PC-9 (cell line): ENCODE results near the gene P4HB. TPM values are rescaled to one million over a fixed set of nuclear protein-coding genes. Genes with fewer than 3 reads are reported as not detected.

Experiments used
- BruUV-seq: library from RNA; stranded (reverse); fragments of 400-500 nt; replicated peaks from 2 replicates; lab custom pipeline; 2021; lab: Mats Ljungman, UMichigan
- CTCF ChIA-PET: fragments of 300-600 bp; sonication (Branson Sonifier 250); formaldehyde crosslinking; loops from one replicate; lab custom pipeline; 2022; ENCODE audit warnings: antibody characterized with exemption; lab: Charles Lee
- POLR2A ChIA-PET: fragments of 300-600 bp; sonication (Branson Sonifier 250); formaldehyde crosslinking; loops from one replicate; lab custom pipeline; 2022; ENCODE audit warnings: antibody characterized with exemption; ENCODE audit not compliant: unreplicated experiment; lab: Charles Lee
- DNase-seq, 2 experiments: peaks; one replicate each; pipeline versions ENCODE4 v3.0.0 to v3.0.0-alpha.2; 2015 to 2022; ENCODE audit warnings: mixed read lengths in 1 of 2
- H2AFZ ChIP-seq: fragments of 200-600 bp; sonication (generic); 2 replicates; pipeline ENCODE4 v1.8.1; 2017; ENCODE audit warnings: antibody characterized with exemption
- H3F3A ChIP-seq: fragments of 200-600 bp; sonication (generic); 2 replicates; pipeline ENCODE4 v1.8.1; 2017; ENCODE audit warnings: antibody characterized with exemption, mild to moderate bottlenecking, low read depth; ENCODE audit not compliant: insufficient read depth
- H3K27ac ChIP-seq: fragments of 200-600 bp; sonication (generic); 2 replicates; pipeline ENCODE4 v1.6.1; 2016; ENCODE audit warnings: mixed run types
- H3K27me3 ChIP-seq: fragments of 200-600 bp; sonication (generic); 2 replicates; pipeline ENCODE4 v1.6.1; 2016; ENCODE audit warnings: low read depth, mixed run types; ENCODE audit not compliant: insufficient read depth
- H3K36me3 ChIP-seq: fragments of 200-600 bp; sonication (generic); 2 replicates; pipeline ENCODE4 v1.6.1; 2016; ENCODE audit warnings: low read depth, mixed run types
- H3K4me1 ChIP-seq: fragments of 200-600 bp; sonication (generic); replicated peaks from 2 replicates; pipeline ENCODE4 v1.6.1; 2016; ENCODE audit warnings: mixed run types; ENCODE audit not compliant: insufficient read depth
- H3K4me2 ChIP-seq: fragments of 200-600 bp; sonication (generic); 2 replicates; pipeline ENCODE4 v1.6.1; 2017; ENCODE audit warnings: mixed run types
- H3K4me3 ChIP-seq: fragments of 200-600 bp; sonication (generic); 2 replicates; pipeline ENCODE4 v1.6.1; 2016; ENCODE audit warnings: mixed run types
- H3K79me2 ChIP-seq: fragments of 200-600 bp; sonication (generic); 2 replicates; pipeline ENCODE4 v1.6.1; 2017; ENCODE audit warnings: low read depth, mixed run types
- H3K9me2 ChIP-seq: fragments of 200-600 bp; sonication (generic); 2 replicates; pipeline ENCODE4 v1.8.1; 2017; ENCODE audit warnings: mild to moderate bottlenecking; ENCODE audit not compliant: insufficient read depth
- H3K9me3 ChIP-seq: fragments of 200-600 bp; sonication (generic); 2 replicates; pipeline ENCODE4 v1.8.1; 2016; ENCODE audit warnings: low read depth; ENCODE audit not compliant: insufficient read depth
- H4K20me1 ChIP-seq: fragments of 200-600 bp; sonication (generic); 2 replicates; pipeline ENCODE4 v1.8.1; 2017; ENCODE audit not compliant: insufficient read depth
- EZH2 ChIP-seq: fragments of 200-600 bp; sonication (generic); IDR thresholded peaks from 2 replicates; pipeline ENCODE4 v1.8.0; 2017; ENCODE audit warnings: antibody characterized with exemption, low read depth
- intact Hi-C: fragments of 100-400 bp; cut with micrococcal nuclease; formaldehyde crosslinking; loops from one replicate; pipeline ENCODE4 v1.10.0; 2022; ENCODE audit not compliant: unreplicated experiment
- total RNA-seq: library from RNA; stranded (reverse); gene quantifications from 2 replicates; pipeline ENCODE4 v1.2.3, GENCODE V29; 2021
- TF ChIP-seq, protein P1 (sequence below): fragments of 200-600 bp; sonication (generic); conservative IDR thresholded peaks from 2 replicates; pipeline ENCODE4 v1.6.1; 2017; ENCODE audit warnings: mixed run types, antibody characterized with exemption, mild to moderate bottlenecking, moderate library complexity

The P4HB gene
- total RNA-seq, 1 experiment from 2014 or later = 636 TPM

DNA sequence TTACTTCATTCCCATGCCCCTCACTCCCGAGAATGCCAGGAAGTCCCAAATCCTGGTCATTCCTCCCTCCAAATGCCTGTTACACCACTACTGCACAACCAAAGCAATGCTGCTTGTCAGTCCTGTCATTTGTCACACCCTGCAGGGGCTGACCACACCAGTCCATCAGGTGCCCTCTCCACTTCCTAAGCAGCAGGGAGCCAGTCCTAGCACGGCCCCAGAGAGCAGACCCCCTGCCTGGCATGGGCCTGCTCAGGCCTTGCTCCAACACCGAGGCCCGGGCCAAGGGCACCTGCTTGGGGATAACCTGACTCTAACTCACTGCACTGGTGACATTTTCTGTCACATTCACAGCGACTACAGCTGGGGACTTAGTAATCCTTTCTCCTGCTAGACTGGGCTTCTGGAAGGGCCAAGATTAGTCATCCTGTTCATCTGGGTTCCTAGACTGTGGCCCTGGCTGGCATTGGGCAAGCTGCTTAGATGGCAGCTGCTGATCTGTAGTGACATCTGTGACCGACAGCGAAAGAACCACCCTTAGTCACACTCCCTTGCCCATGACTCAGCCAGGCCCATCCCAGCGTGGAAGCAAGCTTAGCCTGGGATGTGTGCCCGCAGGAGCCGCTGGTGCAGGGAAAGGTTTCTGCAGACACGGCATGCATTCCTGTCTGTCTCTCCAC lies 25.7 kb upstream of the P4HB start:
- intact Hi-C loops = loop anchor here (1.0 kb wide), 3 partner anchors 24 to 40 kb away; no protein-coding TSS in a partner anchor
- POLR2A ChIA-PET = interaction anchor here (0.5 to 0.8 kb wide), 5 partner anchors 9 to 106 kb away, joined by 3 to 30 read pairs (median 6); partner anchors contain the start of gene MCRIP1
- CTCF ChIA-PET = interaction anchor here (0.6 kb wide), 1 partner anchor 649 kb away, joined by 6 read pairs; no protein-coding TSS in a partner anchor
- H2AFZ ChIP-seq = no peak overlapping the region
- no TSS peak for BruUV-seq
- peaks cover 12% of the 10 kb centered on the region for H4K20me1 ChIP-seq
- no peak overlapping the region for H3K4me3 ChIP-seq
- H3K27me3 ChIP-seq = no peaks in the 10 kb centered on the region
- peak overlapping the region; percentile 46 for H3K4me2 ChIP-seq
- H3K9me2 ChIP-seq = no peaks in the 10 kb centered on the region
- no peaks in the 10 kb centered on the region for H3K36me3 ChIP-seq
- no peaks in the 10 kb centered on the region for H3K9me3 ChIP-seq
- DNase-seq = peak; percentile 93 to 96
- H3K79me2 ChIP-seq = peaks cover 45% of the 10 kb centered on the region
- peaks cover 39% of the 10 kb centered on the region for H3F3A ChIP-seq
- H3K27ac ChIP-seq = 0 out of 2 replicates have a peak overlapping the region, but pooled peaks have one; percentile 51
- TF ChIP-seq, protein P1, sequence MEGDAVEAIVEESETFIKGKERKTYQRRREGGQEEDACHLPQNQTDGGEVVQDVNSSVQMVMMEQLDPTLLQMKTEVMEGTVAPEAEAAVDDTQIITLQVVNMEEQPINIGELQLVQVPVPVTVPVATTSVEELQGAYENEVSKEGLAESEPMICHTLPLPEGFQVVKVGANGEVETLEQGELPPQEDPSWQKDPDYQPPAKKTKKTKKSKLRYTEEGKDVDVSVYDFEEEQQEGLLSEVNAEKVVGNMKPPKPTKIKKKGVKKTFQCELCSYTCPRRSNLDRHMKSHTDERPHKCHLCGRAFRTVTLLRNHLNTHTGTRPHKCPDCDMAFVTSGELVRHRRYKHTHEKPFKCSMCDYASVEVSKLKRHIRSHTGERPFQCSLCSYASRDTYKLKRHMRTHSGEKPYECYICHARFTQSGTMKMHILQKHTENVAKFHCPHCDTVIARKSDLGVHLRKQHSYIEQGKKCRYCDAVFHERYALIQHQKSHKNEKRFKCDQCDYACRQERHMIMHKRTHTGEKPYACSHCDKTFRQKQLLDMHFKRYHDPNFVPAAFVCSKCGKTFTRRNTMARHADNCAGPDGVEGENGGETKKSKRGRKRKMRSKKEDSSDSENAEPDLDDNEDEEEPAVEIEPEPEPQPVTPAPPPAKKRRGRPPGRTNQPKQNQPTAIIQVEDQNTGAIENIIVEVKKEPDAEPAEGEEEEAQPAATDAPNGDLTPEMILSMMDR = no peak
- no peak for TF ChIP-seq EZH2
- H3K4me1 ChIP-seq = peaks cover 27% of the 10 kb centered on the region

DNA sequence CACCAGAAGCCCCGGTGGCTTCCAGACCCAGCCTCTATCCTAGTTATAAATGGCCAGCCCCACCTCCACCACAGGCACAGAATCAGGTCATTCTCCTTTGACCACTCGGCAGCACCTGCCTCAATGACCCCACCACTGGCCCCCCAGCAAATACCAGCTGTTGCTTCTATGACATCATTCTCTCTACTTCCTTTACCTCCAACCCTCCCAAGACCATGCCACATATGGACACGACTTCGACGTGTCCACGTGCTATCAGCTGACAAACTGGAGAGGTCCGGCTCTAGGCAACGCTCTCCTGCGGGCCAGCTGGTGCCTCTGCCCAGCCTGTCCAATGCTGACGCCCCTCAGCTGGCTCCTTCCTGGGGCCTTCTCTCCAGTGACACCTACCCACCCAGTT lies 25.1 kb upstream of the P4HB start:
- H3K36me3 ChIP-seq = no peaks in the 10 kb centered on the region
- no peaks in the 10 kb centered on the region for H3K27me3 ChIP-seq
- ChIA-PET POLR2A (interaction anchor here (0.6 to 0.8 kb wide), 3 partner anchors 9 to 52 kb away, joined by 3 to 30 read pairs (median 6); partner anchors contain the start of gene MCRIP1), CTCF (no interaction called here)
- H3K4me3 ChIP-seq = no peak overlapping the region
- intact Hi-C loops = no loop called here
- DNase-seq = no peak
- BruUV-seq = no TSS peak
- H3K27ac ChIP-seq = no peak overlapping the region
- peaks cover 41% of the 10 kb centered on the region for H3K79me2 ChIP-seq
- peaks cover 27% of the 10 kb centered on the region for H3K4me1 ChIP-seq
- peak overlapping the region; percentile 8; the same call in 1 of the 2 replicates for H3K4me2 ChIP-seq
- TF ChIP-seq, protein P1 = no peak
- no peak for TF ChIP-seq EZH2
- H3K9me3 ChIP-seq = no peaks in the 10 kb centered on the region
- H3K9me2 ChIP-seq = no peaks in the 10 kb centered on the region
- H2AFZ ChIP-seq = no peak overlapping the region
- H4K20me1 ChIP-seq = peaks cover 12% of the 10 kb centered on the region
- peaks cover 39% of the 10 kb centered on the region for H3F3A ChIP-seq

DNA sequence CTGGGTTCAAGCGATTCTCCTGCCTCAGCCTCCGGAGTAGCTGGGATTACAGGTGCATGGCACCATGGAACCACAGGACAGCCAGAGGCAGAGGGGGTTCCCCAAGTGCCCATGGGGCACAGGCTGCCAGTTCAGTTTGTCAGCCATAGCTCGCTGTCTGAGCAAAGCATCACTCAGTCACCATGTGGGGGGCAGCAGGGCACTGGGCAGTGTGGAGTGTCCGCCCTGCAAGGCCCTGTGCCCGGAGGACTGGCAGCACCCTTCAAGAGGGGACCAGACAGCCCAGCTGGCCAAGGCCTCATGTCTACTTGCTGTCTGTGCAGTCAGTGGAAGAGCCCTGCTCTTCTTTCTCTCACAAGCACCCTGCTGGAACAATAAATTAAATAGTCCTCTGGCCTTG lies 24.6 kb upstream of the P4HB start:
- intact Hi-C loops = no loop called here
- H3K79me2 ChIP-seq = peaks cover 36% of the 10 kb centered on the region
- ChIA-PET POLR2A (no interaction called here), CTCF (no interaction called here)
- H3K4me3 ChIP-seq = no peak overlapping the region
- H3F3A ChIP-seq = peaks cover 39% of the 10 kb centered on the region
- H3K4me1 ChIP-seq = peaks cover 22% of the 10 kb centered on the region
- H3K4me2 ChIP-seq = no peak overlapping the region
- H3K9me2 ChIP-seq = no peaks in the 10 kb centered on the region
- H2AFZ ChIP-seq = no peak overlapping the region
- H3K36me3 ChIP-seq = no peaks in the 10 kb centered on the region
- H4K20me1 ChIP-seq = peaks cover 12% of the 10 kb centered on the region
- H3K9me3 ChIP-seq = no peaks in the 10 kb centered on the region
- TF ChIP-seq, protein P1 = no peak
- no peak for TF ChIP-seq EZH2
- no peak for DNase-seq
- H3K27ac ChIP-seq = no peak overlapping the region
- BruUV-seq = no TSS peak
- no peaks in the 10 kb centered on the region for H3K27me3 ChIP-seq
